HUES48 (cell line): Measurements from ENCODE around the gene ULK3.

Source experiments
- H3K27ac ChIP-seq: one replicate; pipeline ENCODE4 v1.7.0; 2013; ENCODE audit warnings: low read depth, low read length, inconsistent platforms
- H3K27me3 ChIP-seq: 2 replicates; pipeline ENCODE4 v1.6.1; 2013; ENCODE audit warnings: mild to moderate bottlenecking, low read length; ENCODE audit not compliant: control insufficient read depth, insufficient read depth
- H3K36me3 ChIP-seq: 2 replicates; pipeline ENCODE4 v1.6.1; 2013; ENCODE audit warnings: low read length; ENCODE audit not compliant: control insufficient read depth, insufficient read depth
- H3K4me1 ChIP-seq: 2 replicates; pipeline ENCODE4 v1.6.1; 2013; ENCODE audit warnings: mild to moderate bottlenecking, low read length; ENCODE audit not compliant: control insufficient read depth, insufficient read depth
- H3K4me3 ChIP-seq: 2 replicates; pipeline ENCODE4 v1.5.1; 2013; ENCODE audit warnings: mild to moderate bottlenecking, low read depth, low read length
- H3K9ac ChIP-seq: 2 replicates; pipeline ENCODE4 v1.6.1; 2013; ENCODE audit warnings: mild to moderate bottlenecking, low read depth, low read length, moderate library complexity
- H3K9me3 ChIP-seq: 2 replicates; pipeline ENCODE4 v1.6.1; 2013; ENCODE audit warnings: low read length; ENCODE audit not compliant: control insufficient read depth, insufficient read depth

Gene ULK3

GRCh38 chr15:74831813-74832495 lies 11.0 kb downstream of the ULK3 start:
- Histone ChIP-seq H3K9me3 (no peaks in the 10 kb centered on the region), H3K36me3 (peaks cover 6% of the 10 kb centered on the region; the same call in 1 of the 2 replicates), H3K9ac (no peak overlapping the region), H3K27me3 (peaks cover 10% of the 10 kb centered on the region), H3K27ac (no peak overlapping the region), H3K4me1 (no peaks in the 10 kb centered on the region), H3K4me3 (no peak overlapping the region)

DNA sequence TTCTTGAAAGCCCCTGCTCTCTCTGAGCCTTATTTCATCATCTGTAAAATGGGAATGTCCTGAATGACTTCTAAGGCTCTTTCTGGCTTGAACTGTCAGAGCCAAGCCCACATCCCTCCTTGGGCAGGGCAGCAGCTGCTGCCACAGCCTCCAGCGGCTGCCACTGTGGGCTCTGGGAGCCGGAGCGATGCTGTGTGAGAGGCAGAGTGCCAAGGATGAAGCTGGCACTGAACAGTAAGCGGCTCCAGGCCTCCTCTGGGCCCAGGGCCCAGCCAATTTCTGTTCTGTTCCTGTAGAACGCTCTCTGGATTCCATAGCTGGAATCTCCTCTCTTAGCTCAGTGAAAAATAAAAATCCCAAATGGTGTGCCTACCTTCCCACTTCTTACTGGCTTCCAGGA lies 12.1 kb downstream of the ULK3 start:
- H3K27ac ChIP-seq: no peak overlapping the region

DNA sequence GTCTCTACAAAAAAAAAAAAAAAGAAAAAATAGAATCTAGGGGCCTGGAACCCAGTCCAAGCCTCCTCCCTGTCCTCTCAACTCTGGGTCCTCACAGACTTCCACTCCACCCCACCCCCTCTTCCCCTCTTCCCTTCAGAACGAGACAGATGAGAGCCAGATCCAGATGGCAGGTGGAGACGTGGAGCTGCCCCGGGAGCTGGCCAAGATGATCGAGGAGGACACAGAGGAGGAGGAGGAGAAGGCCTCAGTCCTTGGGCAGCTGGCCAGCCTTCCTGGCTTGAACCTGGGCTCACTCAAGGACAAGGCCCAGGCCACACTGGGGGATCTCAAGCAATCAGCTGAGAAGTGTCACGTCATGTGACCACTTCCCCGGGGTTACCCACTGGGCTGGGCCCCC lies 13.0 kb downstream of the ULK3 start:
- Histone ChIP-seq H3K27me3 (peaks cover 28% of the 10 kb centered on the region), H3K4me3 (no peak overlapping the region), H3K36me3 (no peaks in the 10 kb centered on the region), H3K27ac (no peak overlapping the region), H3K9me3 (no peaks in the 10 kb centered on the region), H3K9ac (no peak overlapping the region), H3K4me1 (no peaks in the 10 kb centered on the region)

More for the DNA sequence above, 12.1 kb downstream of the ULK3 start:
- Histone ChIP-seq H3K9me3 (no peaks in the 10 kb centered on the region), H3K27me3 (peaks cover 20% of the 10 kb centered on the region), H3K36me3 (no peaks in the 10 kb centered on the region), H3K4me1 (no peaks in the 10 kb centered on the region), H3K9ac (no peak overlapping the region), H3K4me3 (no peak overlapping the region)

GRCh38 chr15:74829486-74829885 lies 13.5 kb downstream of the ULK3 start:
- no peaks in the 10 kb centered on the region for H3K4me1 ChIP-seq
- no peak overlapping the region for H3K9ac ChIP-seq
- no peak overlapping the region for H3K4me3 ChIP-seq
- H3K27me3 ChIP-seq: peaks cover 32% of the 10 kb centered on the region
- no peak overlapping the region for H3K27ac ChIP-seq
- H3K36me3 ChIP-seq: no peaks in the 10 kb centered on the region
- no peaks in the 10 kb centered on the region for H3K9me3 ChIP-seq

- Histone ChIP-seq H3K4me3 (no peak overlapping the region), H3K36me3 (no peaks in the 10 kb centered on the region), H3K4me1 (no peaks in the 10 kb centered on the region), H3K9me3 (no peaks in the 10 kb centered on the region), H3K27ac (no peak overlapping the region), H3K27me3 (peaks cover 32% of the 10 kb centered on the region), H3K9ac (no peak overlapping the region)
These were observed 14.1 kb downstream of the ULK3 start for GRCh38 chr15:74828835-74829234.

DNA sequence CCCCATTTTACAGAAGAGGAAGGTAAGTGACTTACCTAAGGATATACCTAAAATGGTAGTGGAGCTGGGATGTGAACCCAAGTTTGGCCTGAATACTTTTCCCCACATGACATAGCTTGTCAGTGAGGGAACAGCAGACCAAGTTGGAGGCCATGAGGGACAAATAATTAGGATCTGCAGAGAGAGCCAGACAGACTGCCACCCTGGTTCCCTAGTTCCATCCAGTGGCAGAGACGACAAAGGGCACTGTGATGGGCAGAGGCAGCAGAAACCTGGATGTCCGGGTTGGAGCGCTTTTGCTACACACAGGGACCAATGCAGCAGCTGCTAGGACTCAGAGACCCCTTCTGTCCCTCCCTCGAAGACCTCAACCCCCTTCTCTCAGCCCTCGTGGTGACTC lies 15.3 kb downstream of the ULK3 start:
- H3K4me1 ChIP-seq: no peaks in the 10 kb centered on the region
- H3K27me3 ChIP-seq: peaks cover 32% of the 10 kb centered on the region
- H3K4me3 ChIP-seq: no peak overlapping the region

DNA sequence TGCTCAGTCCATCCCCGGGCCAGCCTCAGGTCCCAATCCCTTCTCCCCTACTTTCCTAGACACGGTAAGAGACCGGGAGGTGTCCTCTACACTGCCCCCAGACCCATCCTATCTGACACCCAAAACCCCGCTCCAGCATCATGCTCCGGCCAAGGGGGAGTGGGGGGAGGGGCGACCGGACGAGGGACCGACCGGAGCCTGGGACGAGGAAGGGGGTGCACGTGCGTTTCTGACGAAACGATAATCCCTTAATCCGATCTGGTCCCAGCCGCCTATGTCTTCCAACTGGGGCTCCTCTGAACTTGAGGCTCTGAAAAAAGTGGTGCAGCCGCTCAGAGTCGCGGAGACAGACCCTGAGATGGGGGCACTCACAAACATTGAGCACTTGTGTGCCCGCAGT lies 16.0 kb downstream of the ULK3 start:
- H3K36me3 ChIP-seq: no peaks in the 10 kb centered on the region
- H3K9ac ChIP-seq: no peak overlapping the region
- no peak overlapping the region for H3K4me3 ChIP-seq
- no peaks in the 10 kb centered on the region for H3K4me1 ChIP-seq
- peaks cover 32% of the 10 kb centered on the region for H3K27me3 ChIP-seq
- H3K9me3 ChIP-seq: no peaks in the 10 kb centered on the region
- no peak overlapping the region for H3K27ac ChIP-seq

More for the DNA sequence above, 15.3 kb downstream of the ULK3 start:
- no peaks in the 10 kb centered on the region for H3K9me3 ChIP-seq
- no peak overlapping the region for H3K27ac ChIP-seq
- H3K36me3 ChIP-seq: no peaks in the 10 kb centered on the region
- no peak overlapping the region for H3K9ac ChIP-seq

DNA sequence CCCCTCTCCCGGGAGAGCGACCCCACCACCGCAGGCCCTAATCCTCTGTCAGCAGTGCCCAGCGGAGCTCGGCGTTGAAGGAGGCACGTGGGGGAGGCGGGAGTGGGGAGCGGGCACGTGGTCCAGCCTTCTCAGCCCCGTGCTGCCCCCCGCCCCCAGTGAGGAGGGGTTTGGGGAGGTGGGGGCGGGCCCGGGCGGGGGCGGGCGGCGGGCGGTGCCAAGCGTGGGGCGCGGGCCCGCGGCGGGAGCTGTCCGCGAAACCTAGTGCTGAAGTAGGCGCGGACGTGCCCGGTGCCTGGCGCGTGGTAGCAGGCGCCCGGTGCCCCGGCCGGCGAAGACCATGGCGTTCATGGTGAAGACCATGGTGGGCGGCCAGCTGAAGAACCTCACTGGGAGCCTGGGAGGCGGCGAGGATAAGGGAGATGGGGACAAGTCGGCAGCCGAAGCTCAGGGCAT lies 16.6 kb downstream of the ULK3 start, which contains the start of gene CPLX3:
TSS of gene CPLX3 (plus strand) at position 264 of the 456 bp plus-strand sequence. CDS start at position 341, 77 bp downstream.
- H3K9me3 ChIP-seq: no peaks in the 10 kb centered on the region
- H3K27me3 ChIP-seq: peaks cover 32% of the 10 kb centered on the region
- H3K4me3 ChIP-seq: peak within 1 kb of the TSS; percentile 40
- peaks cover 3% of the 10 kb centered on the region; the same call in 1 of the 2 replicates for H3K4me1 ChIP-seq
- H3K9ac ChIP-seq: no peak within 1 kb of the TSS
- no peak within 1 kb of the TSS for H3K27ac ChIP-seq
- H3K36me3 ChIP-seq: no peaks in the 10 kb centered on the region

GRCh38 chr15:74825866-74826265 lies 17.1 kb downstream of the ULK3 start:
- Histone ChIP-seq H3K9me3 (no peaks in the 10 kb centered on the region), H3K36me3 (no peaks in the 10 kb centered on the region), H3K4me3 (no peak overlapping the region), H3K9ac (no peak overlapping the region), H3K4me1 (peaks cover 4% of the 10 kb centered on the region; the same call in 1 of the 2 replicates), H3K27me3 (peaks cover 32% of the 10 kb centered on the region), H3K27ac (no peak overlapping the region)

GRCh38 chr15:74824976-74825375 lies 18.0 kb downstream of the ULK3 start:
- no peak overlapping the region for H3K27ac ChIP-seq
- no peak overlapping the region for H3K4me3 ChIP-seq
- no peak overlapping the region for H3K9ac ChIP-seq
- H3K27me3 ChIP-seq: peaks cover 32% of the 10 kb centered on the region
- no peaks in the 10 kb centered on the region for H3K36me3 ChIP-seq
- peaks cover 4% of the 10 kb centered on the region; the same call in 1 of the 2 replicates for H3K4me1 ChIP-seq
- H3K9me3 ChIP-seq: no peaks in the 10 kb centered on the region

DNA sequence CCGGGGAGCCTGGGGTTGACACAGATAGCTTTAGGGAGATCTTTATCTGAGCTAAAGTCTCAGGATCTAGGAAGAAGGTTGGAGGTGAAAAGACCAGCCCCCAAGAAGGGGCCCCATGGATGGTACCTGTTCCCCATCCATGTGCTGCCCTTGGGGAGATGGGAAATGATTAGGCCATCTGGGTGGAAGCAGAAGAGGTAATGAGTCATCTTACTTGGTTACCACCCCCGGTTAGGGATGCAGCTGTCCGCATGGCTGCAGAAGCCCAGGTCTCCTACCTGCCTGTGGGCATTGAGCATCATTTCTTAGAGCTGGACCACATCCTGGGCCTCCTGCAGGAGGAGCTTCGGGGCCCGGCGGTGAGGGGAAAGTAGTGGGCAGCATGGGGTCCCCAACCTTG lies 19.6 kb downstream of the ULK3 start:
- Histone ChIP-seq H3K27ac (no peak overlapping the region), H3K4me3 (no peak overlapping the region), H3K9ac (no peak overlapping the region), H3K27me3 (peaks cover 32% of the 10 kb centered on the region), H3K9me3 (no peaks in the 10 kb centered on the region), H3K4me1 (peaks cover 4% of the 10 kb centered on the region; the same call in 1 of the 2 replicates), H3K36me3 (no peaks in the 10 kb centered on the region)
